SIG-M5 (cell line): ENCODE measurements around the gene SH3BGR.

Experiments used
- DNase-seq: peaks from one replicate; lab custom pipeline; 2025; lab: John Stamatoyannopoulos, UW

Gene SH3BGR

DNA sequence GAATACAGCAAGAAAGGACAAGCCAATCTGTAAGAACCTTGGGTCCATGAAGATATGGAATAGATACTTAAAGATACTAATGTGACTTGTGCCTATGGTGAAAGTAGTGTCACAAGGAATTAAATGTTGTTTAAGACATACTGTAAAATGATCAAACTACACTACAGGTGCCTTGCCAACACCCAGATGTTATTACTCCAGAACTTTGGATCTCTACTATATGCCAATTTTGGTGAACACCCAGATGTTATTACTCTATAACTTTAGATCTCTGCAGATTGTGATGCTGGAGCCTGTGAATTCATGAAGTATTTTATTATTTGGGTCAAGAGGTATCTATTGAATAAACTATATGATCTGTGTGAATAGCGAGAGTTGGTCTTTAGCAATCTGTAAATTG, 101.1 kb downstream of the SH3BGR start:
- no peak for DNase-seq

DNA sequence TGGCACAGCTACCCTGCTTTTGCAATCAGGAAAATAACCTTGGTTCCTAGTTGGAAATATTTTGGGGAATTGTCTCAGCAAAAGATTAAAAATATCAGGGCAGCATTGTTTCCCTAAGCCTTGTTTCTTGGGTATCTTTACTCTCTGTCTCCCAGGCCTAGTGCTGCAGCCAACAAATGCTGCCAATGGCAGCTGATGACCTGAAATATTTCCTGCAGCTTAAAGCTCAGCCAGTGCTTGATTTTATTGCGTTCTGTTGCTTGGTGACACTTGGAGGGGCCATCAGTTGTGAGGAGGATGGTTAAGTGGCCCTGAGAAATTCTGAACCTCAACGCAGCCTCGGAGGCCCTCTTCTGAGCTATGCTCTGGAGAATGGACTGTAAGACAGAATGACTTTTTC, 101.6 kb downstream of the SH3BGR start:
- no peak for DNase-seq

DNA sequence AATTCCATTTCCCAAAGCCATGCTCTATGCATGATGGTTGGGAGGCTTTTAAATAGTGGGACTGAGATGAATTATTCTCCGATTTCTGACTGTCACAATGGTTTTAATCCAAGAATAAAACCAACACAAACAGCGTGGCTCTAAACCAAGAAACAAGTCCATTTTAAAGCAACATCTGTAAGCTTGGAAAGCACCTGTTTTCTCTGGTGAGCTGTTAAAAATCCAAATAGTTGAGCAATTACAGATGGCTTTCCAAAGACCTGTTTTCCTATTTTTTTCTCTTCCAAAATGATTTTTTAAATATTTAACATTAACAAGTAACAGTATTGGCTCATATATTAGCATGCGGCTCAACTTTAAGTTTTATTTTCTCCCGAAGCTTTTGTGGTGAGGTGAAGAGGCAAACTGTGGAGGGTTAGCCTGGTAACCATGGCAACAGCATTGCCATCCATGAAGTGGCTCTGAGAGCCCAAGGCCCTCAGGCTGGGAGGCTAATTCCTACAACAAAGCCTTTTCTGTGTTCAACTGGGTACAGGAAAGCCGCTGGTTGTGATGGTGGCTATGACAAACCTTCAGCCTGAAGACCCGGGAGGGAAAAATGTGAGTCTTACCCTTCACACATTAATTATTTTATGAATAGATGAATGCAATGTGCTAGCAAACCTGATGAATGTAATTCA, 104.3 kb downstream of the SH3BGR start:
- DNase-seq = no peak

DNA sequence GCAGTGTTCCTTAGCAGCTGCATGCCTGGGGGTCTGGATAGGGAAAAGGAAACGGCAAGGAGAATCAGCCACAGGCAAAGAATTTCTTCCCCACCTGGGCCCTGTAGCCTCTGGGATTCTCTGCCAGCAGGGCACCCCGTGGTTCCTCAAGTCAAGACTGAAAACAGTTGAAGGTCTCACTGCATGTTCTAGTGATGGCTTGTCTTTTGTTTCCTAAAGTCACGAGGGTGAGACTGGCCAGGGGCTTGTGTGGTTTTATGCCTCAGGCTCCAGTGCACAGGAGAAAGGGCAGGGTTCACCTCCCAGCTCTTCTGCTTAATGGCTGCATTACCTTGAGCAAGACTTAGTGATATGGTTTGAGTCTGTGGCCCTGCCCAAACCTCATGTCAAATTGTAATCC, 107.7 kb downstream of the SH3BGR start:
- no peak for DNase-seq

DNA sequence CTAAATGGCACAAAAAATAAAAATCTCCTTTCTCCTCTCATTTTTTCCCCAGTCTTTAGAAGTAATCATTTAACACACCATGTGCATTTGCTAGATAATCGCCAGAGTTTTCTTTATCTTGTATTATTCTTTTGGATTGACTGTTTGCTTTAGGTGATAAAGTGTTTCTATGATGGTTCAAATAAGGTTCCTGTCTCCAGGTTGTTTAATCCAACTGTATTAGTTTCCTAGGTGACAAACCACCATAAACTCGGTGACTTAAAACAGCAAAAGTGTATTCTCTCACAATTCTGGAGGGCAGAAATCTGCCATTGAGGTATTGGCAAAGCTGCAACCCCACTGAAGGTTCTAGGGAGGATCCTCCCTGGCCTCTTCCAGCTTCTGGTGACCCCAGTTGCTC, 109.4 kb downstream of the SH3BGR start:
- DNase-seq = no peak

DNA sequence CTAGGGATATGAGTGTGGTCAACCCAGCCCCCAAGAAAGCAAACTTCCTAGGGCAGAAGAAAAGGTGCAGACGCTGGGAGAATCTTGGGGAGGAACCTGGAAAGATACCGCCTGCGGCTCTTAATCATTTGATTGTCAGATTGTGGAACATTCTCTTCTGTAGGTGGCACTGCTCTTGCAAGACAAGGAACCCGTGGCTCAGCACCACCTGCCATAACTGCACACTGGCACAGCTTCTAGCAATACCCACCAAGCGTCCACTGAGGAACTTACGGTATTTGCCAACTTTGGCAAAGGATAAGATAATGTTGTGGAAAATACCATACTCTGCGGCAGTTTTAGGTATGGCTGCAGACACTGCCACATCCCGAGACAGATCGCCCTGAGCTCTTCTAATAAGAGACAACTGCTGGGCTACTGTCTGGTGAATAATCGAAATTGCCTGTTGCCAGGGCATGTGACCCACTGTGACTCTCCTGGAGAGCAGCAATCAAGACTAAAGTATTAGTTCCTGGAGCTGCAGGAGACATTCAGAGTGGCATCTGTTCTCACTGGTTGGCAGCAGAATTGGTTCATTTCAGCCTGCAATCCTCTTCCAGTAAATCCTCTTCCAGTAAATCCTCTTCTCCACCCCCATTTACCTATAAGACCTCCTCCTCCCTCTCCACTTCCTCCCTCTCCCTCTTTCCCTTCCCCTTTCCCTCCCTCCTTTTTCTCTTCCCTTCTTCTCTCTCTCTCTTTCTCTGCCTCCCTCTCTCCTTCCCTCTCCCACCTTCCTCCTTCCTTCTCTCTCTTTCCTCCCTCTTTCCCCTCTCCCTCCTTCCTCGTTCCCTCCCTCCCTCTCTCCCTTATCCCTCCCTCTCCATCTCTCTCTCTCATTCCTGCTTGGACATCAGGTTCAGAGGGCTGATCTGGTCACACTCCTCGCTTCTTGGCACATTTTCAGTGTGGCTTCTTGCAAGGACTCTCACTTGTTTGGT, 111.3 kb downstream of the SH3BGR start:
- no peak for DNase-seq

DNA sequence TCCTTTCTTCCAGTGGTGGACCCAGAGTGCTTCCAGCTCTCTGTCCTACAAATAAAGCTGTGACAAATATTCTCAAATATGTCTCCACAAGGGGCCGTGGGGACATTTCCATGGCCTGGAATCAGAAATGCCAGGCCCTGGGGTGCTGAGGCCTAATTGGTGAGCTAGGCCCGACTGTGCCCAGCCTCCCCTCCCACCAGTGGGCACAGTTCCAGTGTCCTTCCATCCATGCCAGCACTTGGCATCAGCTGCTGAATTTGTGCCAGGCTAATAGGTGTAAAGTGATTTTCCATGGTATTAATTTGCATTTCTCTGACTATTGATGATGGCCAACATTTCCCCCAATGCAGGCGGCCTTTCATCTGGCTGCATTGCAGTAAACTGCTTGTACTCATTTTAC, 112.4 kb downstream of the SH3BGR start:
- no peak for DNase-seq
